ENCODE results near the gene ARHGAP10.

- TF ChIP-seq CTCF (IDR thresholded peaks at IDR 0.05), result no peak
- no peak for TF ChIP-seq POLR2A (IDR thresholded peaks at IDR 0.05)
- no peak for TF ChIP-seq EP300 (IDR thresholded peaks at IDR 0.05)
Observed at GRCh38 chr4:147837854-147838253, 106.0 kb downstream of the ARHGAP10 start.
